ENCODE measurements around the gene HDAC4. TPM values are rescaled to one million over a fixed set of nuclear protein-coding genes. Genes with fewer than 3 reads are reported as not detected.

Gene HDAC4
- total RNA-seq, 2 donors from 2014 or later: 22.3 to 48.6 TPM

GRCh38 chr2:239250216-239251081, 150.4 kb downstream of the HDAC4 start:
- Mint-ChIP-seq H3K36me3 (no peaks in the 10 kb centered on the region), H3K27ac (no peak overlapping the region), H3K4me1 (ENCODE audit: low read depth in 2 of 2) (peaks cover 35 to 39% of the 10 kb centered on the region in 2 donors), H3K27me3 (peaks cover 0 to 8% of the 10 kb centered on the region in 2 donors), H3K4me3 (no peak overlapping the region), H3K9me3 (no peaks in the 10 kb centered on the region)
- DNase-seq (ENCODE audit: low spot score) (no peak), ATAC-seq (no peak)

- H3K27me3 Mint-ChIP-seq: peaks cover 0 to 7% of the 10 kb centered on the region in 2 donors
- H3K4me3 Mint-ChIP-seq: no peak overlapping the region
- ATAC-seq (no peak), DNase-seq (ENCODE audit: low spot score) (no peak)
- H3K36me3 Mint-ChIP-seq: no peaks in the 10 kb centered on the region
- H3K27ac Mint-ChIP-seq: no peak overlapping the region
- H3K9me3 Mint-ChIP-seq: no peaks in the 10 kb centered on the region
- H3K4me1 Mint-ChIP-seq (ENCODE audit: low read depth in 2 of 2): peaks cover 39 to 42% of the 10 kb centered on the region in 2 donors
Observed at GRCh38 chr2:239249776-239250175, 151.0 kb downstream of the HDAC4 start.

GRCh38 chr2:239249048-239249447, 151.8 kb downstream of the HDAC4 start:
- Mint-ChIP-seq H3K27ac (no peak overlapping the region), H3K9me3 (no peaks in the 10 kb centered on the region), H3K4me1 (ENCODE audit: low read depth in 2 of 2) (peaks cover 35 to 37% of the 10 kb centered on the region in 2 donors), H3K36me3 (no peaks in the 10 kb centered on the region), H3K4me3 (no peak overlapping the region), H3K27me3 (peaks cover 0 to 4% of the 10 kb centered on the region in 2 donors)
- no peak for DNase-seq (ENCODE audit: low spot score)
- ATAC-seq: no peak

GRCh38 chr2:239247401-239248245, 153.2 kb downstream of the HDAC4 start:
- no peak overlapping the region for H3K27ac Mint-ChIP-seq

DNA sequence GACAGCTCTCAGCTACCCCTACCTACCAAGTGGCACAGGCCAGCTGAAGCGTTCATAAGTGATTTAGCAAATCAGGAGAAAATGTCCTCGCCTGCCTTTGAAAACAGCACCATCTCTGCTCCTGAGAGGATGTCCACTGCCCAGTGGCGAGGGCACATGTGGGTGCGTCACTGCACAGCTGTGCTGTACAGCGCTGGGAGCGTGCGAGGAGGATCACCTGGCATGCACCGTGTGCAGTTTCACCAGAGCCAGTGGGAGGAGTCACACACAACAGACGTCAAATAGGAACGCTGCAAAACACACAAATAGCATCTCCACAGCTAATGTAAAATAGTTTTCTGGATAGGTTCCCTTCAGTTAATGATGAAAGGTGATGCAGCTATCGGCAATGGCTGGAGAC, 154.1 kb downstream of the HDAC4 start:
- no peak for DNase-seq (ENCODE audit: low spot score)
- Mint-ChIP-seq H3K36me3 (no peaks in the 10 kb centered on the region), H3K27me3 (no peaks in the 10 kb centered on the region), H3K27ac (no peak overlapping the region), H3K4me3 (no peak overlapping the region), H3K9me3 (no peaks in the 10 kb centered on the region), H3K4me1 (ENCODE audit: low read depth in 2 of 2) (peaks cover 28 to 29% of the 10 kb centered on the region in 2 donors)
- no peak for ATAC-seq

More at GRCh38 chr2:239247401-239248245, 153.2 kb downstream of the HDAC4 start:
- no peak overlapping the region for H3K4me3 Mint-ChIP-seq
- H3K27me3 Mint-ChIP-seq: no peaks in the 10 kb centered on the region
- no peak for DNase-seq (ENCODE audit: low spot score)
- H3K9me3 Mint-ChIP-seq: no peaks in the 10 kb centered on the region
- no peak for ATAC-seq
- H3K36me3 Mint-ChIP-seq: no peaks in the 10 kb centered on the region
- H3K4me1 Mint-ChIP-seq (ENCODE audit: low read depth in 2 of 2): peaks cover 27 to 29% of the 10 kb centered on the region in 2 donors

DNA sequence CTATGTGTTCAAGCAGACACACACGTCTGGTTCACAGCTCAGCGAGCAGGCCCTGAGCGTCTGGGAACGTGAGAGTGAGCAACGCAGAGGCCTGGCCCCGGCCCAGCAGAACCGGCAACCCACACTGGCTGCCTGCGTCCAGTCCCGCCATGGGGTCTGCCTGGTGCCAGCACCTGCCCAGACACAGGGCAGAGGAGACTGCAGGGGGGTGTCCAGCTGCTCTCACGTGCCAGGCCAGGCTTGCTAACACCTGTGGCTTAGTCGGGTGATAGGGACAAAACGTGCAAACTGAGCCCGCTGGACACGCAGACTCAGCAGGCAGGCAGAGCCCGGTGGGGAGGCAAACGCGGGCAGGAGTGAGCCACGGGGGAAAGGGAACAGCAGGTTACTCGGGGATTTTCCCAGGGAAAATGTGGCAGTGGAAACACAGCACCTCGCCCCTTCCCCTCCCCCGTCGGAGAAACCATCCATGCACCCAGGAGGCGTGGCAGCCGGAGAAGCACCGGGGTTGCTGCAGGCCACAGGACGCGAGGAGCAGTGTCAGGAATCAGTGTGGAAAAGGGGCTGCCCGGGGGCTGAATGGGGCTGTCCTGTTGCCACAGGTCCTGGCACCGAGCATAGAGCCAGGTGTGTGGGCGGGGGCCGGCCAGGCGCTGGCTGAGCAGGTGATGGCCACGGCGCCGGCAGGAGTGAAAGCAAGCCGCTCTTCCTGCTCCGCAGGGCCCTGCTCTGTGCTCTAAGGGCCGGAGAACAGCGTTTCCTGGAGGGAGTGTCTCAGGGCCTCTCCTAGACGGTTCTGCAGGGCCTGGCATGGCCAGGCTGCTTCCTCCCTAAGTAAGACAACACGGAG, 154.7 kb downstream of the HDAC4 start:
- Mint-ChIP-seq H3K9me3 (no peaks in the 10 kb centered on the region), H3K27me3 (no peaks in the 10 kb centered on the region), H3K27ac (peak overlapping the region in 1 of 2 donors; percentile 33), H3K4me1 (ENCODE audit: low read depth in 2 of 2) (peaks cover 26 to 28% of the 10 kb centered on the region in 2 donors), H3K36me3 (no peaks in the 10 kb centered on the region), H3K4me3 (no peak overlapping the region)
- ATAC-seq (no peak), DNase-seq (ENCODE audit: low spot score) (no peak)

DNA sequence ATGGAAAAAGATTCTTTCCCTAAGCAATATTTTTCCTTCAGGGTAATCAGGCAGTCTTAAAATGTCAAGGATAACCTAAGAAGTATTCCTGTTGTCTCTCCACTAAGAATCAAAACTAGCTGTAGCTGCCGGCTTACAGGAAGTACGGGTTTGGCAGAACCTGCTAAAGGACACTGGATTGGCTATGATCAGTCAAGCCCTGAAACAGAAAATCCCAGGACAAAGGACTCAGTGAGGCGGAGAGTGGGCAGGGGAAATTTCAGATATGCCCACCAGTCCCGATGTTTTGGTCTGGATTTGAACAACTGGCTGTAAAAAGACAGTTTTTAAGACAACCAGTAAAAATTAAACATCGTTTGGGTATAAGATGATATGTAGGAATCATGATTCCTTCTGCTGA, 155.7 kb downstream of the HDAC4 start:
- ATAC-seq (no peak), DNase-seq (ENCODE audit: low spot score) (no peak)
- peak overlapping the region in 1 of 2 donors; percentile 33 for H3K27ac Mint-ChIP-seq
- H3K4me1 Mint-ChIP-seq (ENCODE audit: low read depth in 2 of 2): peaks cover 29 to 30% of the 10 kb centered on the region in 2 donors
- no peaks in the 10 kb centered on the region for H3K36me3 Mint-ChIP-seq
- no peaks in the 10 kb centered on the region for H3K9me3 Mint-ChIP-seq
- no peaks in the 10 kb centered on the region for H3K27me3 Mint-ChIP-seq
- H3K4me3 Mint-ChIP-seq: no peak overlapping the region

DNA sequence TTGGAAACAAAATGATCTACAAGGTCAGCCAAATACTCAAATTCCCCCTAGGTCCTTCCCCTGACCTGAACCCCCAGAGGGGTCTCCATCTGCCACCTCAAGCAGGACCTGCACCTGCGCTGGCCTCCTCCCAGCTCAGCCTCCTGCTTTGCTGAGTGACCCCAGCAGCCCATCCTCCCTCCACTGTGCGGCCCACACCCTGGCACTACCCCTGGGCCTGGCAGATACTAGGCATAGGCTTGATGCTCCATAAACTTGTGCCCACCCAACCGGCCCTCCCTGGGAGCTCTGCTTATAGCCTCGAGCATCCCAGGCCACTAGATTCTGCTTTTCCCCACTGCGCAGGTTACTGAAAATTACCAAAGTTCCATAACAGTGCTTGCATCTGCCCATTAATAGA, 156.2 kb downstream of the HDAC4 start:
- H3K4me3 Mint-ChIP-seq: no peak overlapping the region
- no peaks in the 10 kb centered on the region for H3K27me3 Mint-ChIP-seq
- no peaks in the 10 kb centered on the region for H3K36me3 Mint-ChIP-seq
- peak overlapping the region in 1 of 2 donors; percentile 33 for H3K27ac Mint-ChIP-seq
- no peak for ATAC-seq
- H3K4me1 Mint-ChIP-seq (ENCODE audit: low read depth in 2 of 2): peaks cover 31% of the 10 kb centered on the region in 2 donors
- no peaks in the 10 kb centered on the region for H3K9me3 Mint-ChIP-seq
- no peak for DNase-seq (ENCODE audit: low spot score)

GRCh38 chr2:239241431-239241960, 159.3 kb downstream of the HDAC4 start:
- Mint-ChIP-seq H3K27me3 (no peaks in the 10 kb centered on the region), H3K36me3 (no peaks in the 10 kb centered on the region), H3K4me3 (no peak overlapping the region), H3K4me1 (ENCODE audit: low read depth in 2 of 2) (peaks cover 23 to 36% of the 10 kb centered on the region in 2 donors), H3K27ac (peak overlapping the region in 1 of 2 donors; percentile 13), H3K9me3 (no peaks in the 10 kb centered on the region)
- ATAC-seq (no peak), DNase-seq (ENCODE audit: low spot score) (no peak)

DNA sequence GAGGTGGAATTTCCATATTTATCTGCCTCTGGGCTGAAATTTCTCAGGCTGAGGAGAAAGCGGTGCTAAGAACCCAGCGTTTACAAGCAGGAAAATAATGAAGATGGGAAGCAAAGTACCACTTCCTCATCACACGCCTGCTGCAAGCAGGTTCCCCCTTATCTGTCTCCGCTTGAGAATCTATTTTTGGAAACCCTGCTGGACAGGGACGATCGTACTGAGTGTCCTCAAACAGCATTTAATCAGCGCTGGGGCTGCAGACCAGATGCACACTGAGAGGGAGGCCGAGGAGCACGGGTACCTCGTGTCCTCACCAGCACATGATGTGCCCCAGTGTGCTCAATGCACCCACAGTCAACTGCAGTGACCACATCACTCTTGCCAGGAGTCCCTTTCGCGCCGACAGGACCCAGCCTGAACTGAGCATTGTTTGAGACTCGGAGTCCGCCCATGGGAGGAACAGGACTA, 160.4 kb downstream of the HDAC4 start:
- DNase-seq (ENCODE audit: low spot score) (no peak), ATAC-seq (no peak)
- H3K9me3 Mint-ChIP-seq: no peaks in the 10 kb centered on the region
- no peak overlapping the region for H3K4me3 Mint-ChIP-seq
- H3K27me3 Mint-ChIP-seq: no peaks in the 10 kb centered on the region
- peaks cover 23 to 32% of the 10 kb centered on the region in 2 donors for H3K4me1 Mint-ChIP-seq (ENCODE audit: low read depth in 2 of 2)
- no peaks in the 10 kb centered on the region for H3K36me3 Mint-ChIP-seq
- peak overlapping the region in 1 of 2 donors; percentile 19 for H3K27ac Mint-ChIP-seq

GRCh38 chr2:239239607-239240413, 161.0 kb downstream of the HDAC4 start:
- H3K4me1 Mint-ChIP-seq (ENCODE audit: low read depth in 2 of 2): peaks cover 18 to 27% of the 10 kb centered on the region in 2 donors
- H3K27me3 Mint-ChIP-seq: no peaks in the 10 kb centered on the region
- no peak overlapping the region for H3K4me3 Mint-ChIP-seq
- H3K36me3 Mint-ChIP-seq: no peaks in the 10 kb centered on the region
- DNase-seq (ENCODE audit: low spot score) (no peak), ATAC-seq (no peak)
- H3K27ac Mint-ChIP-seq: peak overlapping the region in 1 of 2 donors; percentile 19
- H3K9me3 Mint-ChIP-seq: no peaks in the 10 kb centered on the region

DNA sequence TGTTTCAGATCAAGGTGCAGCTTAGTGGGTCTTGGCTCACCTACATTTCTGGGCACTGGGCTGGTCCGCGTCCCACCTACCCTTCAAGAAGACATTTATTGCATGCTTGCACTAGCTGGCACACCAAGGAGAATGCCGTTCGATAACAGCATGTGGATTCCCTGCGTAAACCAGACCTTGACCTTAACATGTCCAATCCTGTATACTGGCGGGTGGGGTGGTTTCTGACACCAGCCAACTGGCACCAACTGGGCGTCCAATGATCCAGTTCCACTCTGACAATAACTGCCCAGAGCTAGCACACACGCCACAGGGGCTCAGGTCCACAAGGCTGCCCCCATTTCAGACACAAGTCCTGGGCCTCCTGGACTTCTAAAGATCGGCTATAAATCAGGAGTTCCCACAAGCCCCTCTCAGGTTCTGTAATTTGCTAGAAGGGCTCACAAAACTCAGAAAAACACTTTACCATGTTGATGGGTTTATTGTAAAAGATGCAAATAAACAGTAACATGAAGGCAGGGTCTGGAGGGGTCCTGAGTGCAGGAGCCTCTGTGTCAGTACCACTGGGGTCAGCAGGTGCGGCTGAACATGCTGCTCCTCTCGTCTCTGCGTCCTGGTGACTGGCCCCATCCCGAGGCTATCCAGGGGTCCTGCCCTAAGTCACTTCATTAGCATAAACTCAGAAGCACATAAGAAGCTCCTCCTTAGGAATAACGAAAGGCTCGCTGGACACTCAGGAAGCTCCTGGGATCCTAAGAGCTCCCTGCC, 161.8 kb downstream of the HDAC4 start:
- H3K27ac Mint-ChIP-seq: no peak overlapping the region
- H3K4me1 Mint-ChIP-seq (ENCODE audit: low read depth in 2 of 2): peaks cover 15 to 30% of the 10 kb centered on the region in 2 donors
- ATAC-seq (no peak), DNase-seq (ENCODE audit: low spot score) (no peak)
- H3K4me3 Mint-ChIP-seq: no peak overlapping the region
- no peaks in the 10 kb centered on the region for H3K9me3 Mint-ChIP-seq
- H3K27me3 Mint-ChIP-seq: no peaks in the 10 kb centered on the region
- no peaks in the 10 kb centered on the region for H3K36me3 Mint-ChIP-seq
